Measurements from ENCODE around the gene GNRHR. TPM values are rescaled to one million over a fixed set of nuclear protein-coding genes. Genes with fewer than 3 reads are reported as not detected.
"Not testable (repeated sequence)": the region's sequence is repeated elsewhere in the genome, so short reads cannot be mapped to it uniquely, and the experiment has no call there.

The GNRHR gene
- total and polyA plus RNA-seq, 2 donors (not counting 1 experiment from before 2014, with no cell fraction given), result not detected

DNA sequence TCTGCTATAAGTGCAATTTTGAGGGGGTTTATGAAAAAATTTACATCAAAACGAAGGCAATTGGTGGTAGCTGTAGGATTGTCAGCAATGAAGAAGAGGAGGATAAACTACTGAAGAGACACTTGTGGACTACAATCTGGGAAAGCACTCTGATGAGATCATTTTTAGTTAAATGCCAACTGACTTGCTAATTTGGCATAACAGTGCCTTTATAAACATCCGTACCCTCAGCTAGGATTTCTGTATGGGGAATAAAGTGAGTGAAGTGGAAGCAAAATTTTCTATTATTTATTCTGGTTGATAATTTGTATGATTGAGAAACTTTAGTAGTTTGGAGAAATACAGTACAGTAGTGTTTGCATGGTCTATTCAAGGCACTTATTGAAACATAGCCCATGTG, 11.2 kb upstream of the GNRHR start:
- H2AFZ ChIP-seq (ENCODE audit: low read length), result no peak overlapping the region
- TF ChIP-seq, protein P1, sequence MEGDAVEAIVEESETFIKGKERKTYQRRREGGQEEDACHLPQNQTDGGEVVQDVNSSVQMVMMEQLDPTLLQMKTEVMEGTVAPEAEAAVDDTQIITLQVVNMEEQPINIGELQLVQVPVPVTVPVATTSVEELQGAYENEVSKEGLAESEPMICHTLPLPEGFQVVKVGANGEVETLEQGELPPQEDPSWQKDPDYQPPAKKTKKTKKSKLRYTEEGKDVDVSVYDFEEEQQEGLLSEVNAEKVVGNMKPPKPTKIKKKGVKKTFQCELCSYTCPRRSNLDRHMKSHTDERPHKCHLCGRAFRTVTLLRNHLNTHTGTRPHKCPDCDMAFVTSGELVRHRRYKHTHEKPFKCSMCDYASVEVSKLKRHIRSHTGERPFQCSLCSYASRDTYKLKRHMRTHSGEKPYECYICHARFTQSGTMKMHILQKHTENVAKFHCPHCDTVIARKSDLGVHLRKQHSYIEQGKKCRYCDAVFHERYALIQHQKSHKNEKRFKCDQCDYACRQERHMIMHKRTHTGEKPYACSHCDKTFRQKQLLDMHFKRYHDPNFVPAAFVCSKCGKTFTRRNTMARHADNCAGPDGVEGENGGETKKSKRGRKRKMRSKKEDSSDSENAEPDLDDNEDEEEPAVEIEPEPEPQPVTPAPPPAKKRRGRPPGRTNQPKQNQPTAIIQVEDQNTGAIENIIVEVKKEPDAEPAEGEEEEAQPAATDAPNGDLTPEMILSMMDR (conservative IDR thresholded peaks at IDR 0.05 in 1 of 2, IDR thresholded peaks at IDR 0.05 in 1 of 2; ENCODE audit: low read depth in 1 of 2, low read length in 2 of 2), result no peak
- no peak for TF ChIP-seq EZH2 (IDR thresholded peaks at IDR 0.05; ENCODE audit: low read length, missing control alignments)
- H3K9ac ChIP-seq (ENCODE audit: insufficient read depth, low read length), result no peak overlapping the region
- no peaks in the 10 kb centered on the region for H4K20me1 ChIP-seq (ENCODE audit: control insufficient read depth, extremely low read depth, insufficient read depth, low read length)
- DNase-seq (ENCODE audit: low read depth in 2 of 2), result peak; percentile 29 to 60
- H3K27ac ChIP-seq (ENCODE audit: insufficient read depth, low read length), result no peak overlapping the region
- peak overlapping the region; percentile 35 for H3K4me2 ChIP-seq (ENCODE audit: extremely low read depth, insufficient read depth, low read length)
- no peaks in the 10 kb centered on the region for H3K27me3 ChIP-seq (ENCODE audit: control insufficient read depth, insufficient read depth, low read length)
- H3K79me2 ChIP-seq (ENCODE audit: control insufficient read depth, insufficient read depth, low read length), result no peaks in the 10 kb centered on the region
- H3K4me3 ChIP-seq (replicated peaks in 1 of 4; ENCODE audit: control extremely low read depth in 1 of 4, insufficient read depth in 1 of 4, low read depth in 3 of 4, low read length in 4 of 4), result no peak overlapping the region
- no peaks in the 10 kb centered on the region for H3K36me3 ChIP-seq (ENCODE audit: control insufficient read depth, insufficient read depth, low read length)
- H3K9me3 ChIP-seq (ENCODE audit: control insufficient read depth, insufficient read depth, low read depth, low read length), result no peaks in the 10 kb centered on the region
- no peaks in the 10 kb centered on the region for H3K4me1 ChIP-seq (ENCODE audit: control insufficient read depth, extremely low read depth, insufficient read depth, low read length)

DNA sequence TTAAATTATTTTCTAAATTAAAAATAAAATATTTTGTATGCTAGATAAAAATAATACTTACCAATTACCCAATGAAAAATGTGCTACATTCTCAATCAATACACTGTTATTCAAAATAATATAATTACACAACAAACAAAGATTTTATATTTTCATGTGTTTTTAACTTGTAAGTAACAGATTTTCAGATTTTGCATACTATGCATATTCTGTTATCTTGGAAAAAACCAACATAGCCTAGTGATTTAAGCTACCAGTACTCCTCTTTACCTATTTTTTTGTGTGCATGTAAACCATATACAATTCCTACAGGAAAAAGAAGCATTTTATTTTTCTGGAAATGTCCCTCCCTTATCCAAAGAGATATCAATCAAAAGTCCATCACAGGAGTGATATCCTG, 10.0 kb upstream of the GNRHR start:
- TF ChIP-seq, protein P1 (conservative IDR thresholded peaks at IDR 0.05 in 1 of 2, IDR thresholded peaks at IDR 0.05 in 1 of 2; ENCODE audit: low read depth in 1 of 2, low read length in 2 of 2), result no peak
- no peak for TF ChIP-seq EZH2 (IDR thresholded peaks at IDR 0.05; ENCODE audit: low read length, missing control alignments)
- no peak for DNase-seq (ENCODE audit: low read depth in 2 of 2)

DNA sequence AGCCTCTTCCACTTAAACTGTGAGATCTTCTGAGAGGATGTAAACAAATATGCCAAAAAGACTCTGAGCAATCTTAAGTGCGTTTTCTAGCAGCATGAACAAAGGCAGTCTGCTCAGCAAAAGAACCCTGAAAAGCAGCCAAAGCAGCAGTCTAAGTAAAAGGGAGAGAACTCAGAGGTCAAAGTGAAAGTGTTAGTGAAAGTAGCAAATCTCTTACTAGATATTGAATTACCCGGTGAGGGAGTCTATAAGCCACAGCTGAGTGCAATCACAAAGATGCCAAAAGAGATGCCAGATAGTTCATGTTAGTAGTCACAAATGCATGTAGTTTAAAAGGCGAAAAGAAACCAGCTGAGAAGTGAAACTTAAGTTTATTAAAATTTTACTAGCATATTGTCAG, 7.9 kb upstream of the GNRHR start:
- H3K27ac ChIP-seq (ENCODE audit: insufficient read depth, low read length), result no peak overlapping the region
- TF ChIP-seq EZH2 (IDR thresholded peaks at IDR 0.05; ENCODE audit: low read length, missing control alignments), result no peak
- TF ChIP-seq, protein P1 (conservative IDR thresholded peaks at IDR 0.05 in 1 of 2, IDR thresholded peaks at IDR 0.05 in 1 of 2; ENCODE audit: low read depth in 1 of 2, low read length in 2 of 2), result no peak
- no peak overlapping the region for H3K9ac ChIP-seq (ENCODE audit: insufficient read depth, low read length)
- no peaks in the 10 kb centered on the region for H3K9me3 ChIP-seq (ENCODE audit: control insufficient read depth, insufficient read depth, low read depth, low read length)
- H3K27me3 ChIP-seq (ENCODE audit: control insufficient read depth, insufficient read depth, low read length), result no peaks in the 10 kb centered on the region
- H3K4me1 ChIP-seq (ENCODE audit: control insufficient read depth, extremely low read depth, insufficient read depth, low read length), result no peaks in the 10 kb centered on the region
- peak; percentile 58 to 59 for DNase-seq (ENCODE audit: low read depth in 2 of 2)
- H3K4me2 ChIP-seq (ENCODE audit: extremely low read depth, insufficient read depth, low read length), result peak overlapping the region; percentile 67
- H3K79me2 ChIP-seq (ENCODE audit: control insufficient read depth, insufficient read depth, low read length), result no peaks in the 10 kb centered on the region
- H3K36me3 ChIP-seq (ENCODE audit: control insufficient read depth, insufficient read depth, low read length), result no peaks in the 10 kb centered on the region
- peak overlapping the region in 1 of 4 experiments; percentile 27 for H3K4me3 ChIP-seq (replicated peaks in 1 of 4; ENCODE audit: control extremely low read depth in 1 of 4, insufficient read depth in 1 of 4, low read depth in 3 of 4, low read length in 4 of 4)
- no peaks in the 10 kb centered on the region for H4K20me1 ChIP-seq (ENCODE audit: control insufficient read depth, extremely low read depth, insufficient read depth, low read length)
- peak overlapping the region; percentile 43 for H2AFZ ChIP-seq (ENCODE audit: low read length)

More for the DNA sequence above, 10.0 kb upstream of the GNRHR start:
- Histone ChIP-seq H3K9ac (ENCODE audit: insufficient read depth, low read length) (no peak overlapping the region), H3K79me2 (ENCODE audit: control insufficient read depth, insufficient read depth, low read length) (no peaks in the 10 kb centered on the region), H3K4me3 (replicated peaks in 1 of 4; ENCODE audit: control extremely low read depth in 1 of 4, insufficient read depth in 1 of 4, low read depth in 3 of 4, low read length in 4 of 4) (no peak overlapping the region), H3K4me2 (ENCODE audit: extremely low read depth, insufficient read depth, low read length) (no peak overlapping the region), H2AFZ (ENCODE audit: low read length) (no peak overlapping the region), H4K20me1 (ENCODE audit: control insufficient read depth, extremely low read depth, insufficient read depth, low read length) (no peaks in the 10 kb centered on the region), H3K36me3 (ENCODE audit: control insufficient read depth, insufficient read depth, low read length) (no peaks in the 10 kb centered on the region), H3K27me3 (ENCODE audit: control insufficient read depth, insufficient read depth, low read length) (no peaks in the 10 kb centered on the region), H3K27ac (ENCODE audit: insufficient read depth, low read length) (no peak overlapping the region), H3K4me1 (ENCODE audit: control insufficient read depth, extremely low read depth, insufficient read depth, low read length) (no peaks in the 10 kb centered on the region), H3K9me3 (ENCODE audit: control insufficient read depth, insufficient read depth, low read depth, low read length) (no peaks in the 10 kb centered on the region)

DNA sequence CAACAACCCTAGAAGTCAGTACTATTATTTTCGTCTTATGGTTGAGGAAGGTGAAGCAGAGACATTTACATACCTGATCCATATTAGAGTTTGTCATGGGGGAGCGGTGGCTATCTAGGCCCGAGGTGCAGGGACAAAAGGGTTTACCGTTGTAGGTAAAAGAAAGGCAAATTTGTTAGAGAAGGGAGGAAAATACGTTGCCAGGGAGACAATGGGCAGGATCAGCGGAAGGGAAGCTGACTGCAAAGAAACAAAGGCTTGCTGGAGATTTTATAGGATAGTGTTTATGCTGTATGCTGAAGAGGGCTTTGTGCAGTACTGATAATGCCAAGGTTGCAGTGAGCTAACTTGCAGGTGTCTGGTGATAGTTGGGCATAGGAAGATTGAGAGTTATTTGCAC, 2.8 kb upstream of the GNRHR start:
- H3K36me3 ChIP-seq (ENCODE audit: control insufficient read depth, insufficient read depth, low read length); H2AFZ ChIP-seq (ENCODE audit: low read length); DNase-seq (ENCODE audit: low read depth in 2 of 2); H3K79me2 ChIP-seq (ENCODE audit: control insufficient read depth, insufficient read depth, low read length); H3K4me2 ChIP-seq (ENCODE audit: extremely low read depth, insufficient read depth, low read length); H3K27ac ChIP-seq (ENCODE audit: insufficient read depth, low read length); H3K9me3 ChIP-seq (ENCODE audit: control insufficient read depth, insufficient read depth, low read depth, low read length); H3K4me1 ChIP-seq (ENCODE audit: control insufficient read depth, extremely low read depth, insufficient read depth, low read length); H3K4me3 ChIP-seq (replicated peaks in 1 of 4; ENCODE audit: control extremely low read depth in 1 of 4, insufficient read depth in 1 of 4, low read depth in 3 of 4, low read length in 4 of 4); H3K9ac ChIP-seq (ENCODE audit: insufficient read depth, low read length); H4K20me1 ChIP-seq (ENCODE audit: control insufficient read depth, extremely low read depth, insufficient read depth, low read length); H3K27me3 ChIP-seq (ENCODE audit: control insufficient read depth, insufficient read depth, low read length): not testable (repeated sequence)

Data from fibroblast of lung (primary cell).